Activated CD4-positive, alpha-beta T cell treated with anti-CD3 and anti-CD28 coated beads, Interleukin-2, Interleukin-6, amounts not matched to agents 100 ng/mL and 50 ng/mL, durations not matched to agents 16 hours and 8 hours (primary cell): ENCODE results near the gene HECTD2.
A peak's percentile ranks its signal among the peaks of the same experiment; 100 is the strongest.
"Not testable (repeated sequence)": the region's sequence is repeated elsewhere in the genome, so short reads cannot be mapped to it uniquely, and the experiment has no call there.

ENCODE experiments used
- DNase-seq: peaks from one replicate; pipeline ENCODE4 v3.0.0-alpha.2; 2020

The HECTD2 gene

GRCh38 chr10:91412354-91413087, 2.4 kb downstream of the HECTD2 start:
- no peak for DNase-seq

GRCh38 chr10:91415816-91416215, 5.7 kb downstream of the HECTD2 start:
- DNase-seq, result no peak

GRCh38 chr10:91416339-91416855, 6.3 kb downstream of the HECTD2 start:
- DNase-seq, result no peak

- DNase-seq, result no peak
These were observed 8.3 kb downstream of the HECTD2 start for GRCh38 chr10:91418416-91418815.

- peak; percentile 32 for DNase-seq
These were observed 10.7 kb downstream of the HECTD2 start for GRCh38 chr10:91420868-91421267.

- DNase-seq, result no peak
These were observed 12.8 kb downstream of the HECTD2 start for GRCh38 chr10:91422915-91423314.

GRCh38 chr10:91424016-91424415, 13.9 kb downstream of the HECTD2 start:
- peak; percentile 63 for DNase-seq

- no peak for DNase-seq
These were observed 22.0 kb downstream of the HECTD2 start for GRCh38 chr10:91432175-91432574.

GRCh38 chr10:91433620-91434019, 23.5 kb downstream of the HECTD2 start:
- no peak for DNase-seq

GRCh38 chr10:91434041-91434440, 23.9 kb downstream of the HECTD2 start:
- DNase-seq, result peak; percentile 26

GRCh38 chr10:91435241-91435640, 25.1 kb downstream of the HECTD2 start:
- no peak for DNase-seq

- not testable (repeated sequence) for DNase-seq
These were observed 28.1 kb downstream of the HECTD2 start for GRCh38 chr10:91438228-91438627.

- DNase-seq, result no peak
These were observed 34.4 kb downstream of the HECTD2 start for GRCh38 chr10:91444211-91445182.

GRCh38 chr10:91452063-91452462, 41.9 kb downstream of the HECTD2 start:
- no peak for DNase-seq

- no peak for DNase-seq
These were observed 43.4 kb downstream of the HECTD2 start for GRCh38 chr10:91453535-91453934.

- DNase-seq, result not testable (repeated sequence)
These were observed 45.0 kb downstream of the HECTD2 start for GRCh38 chr10:91455135-91455534.

GRCh38 chr10:91460681-91461080, 50.5 kb downstream of the HECTD2 start:
- no peak for DNase-seq

- DNase-seq, result no peak
These were observed 52.3 kb downstream of the HECTD2 start for GRCh38 chr10:91462423-91462822.

GRCh38 chr10:91464500-91464899, 54.4 kb downstream of the HECTD2 start:
- DNase-seq, result no peak

- no peak for DNase-seq
These were observed 55.1 kb downstream of the HECTD2 start for GRCh38 chr10:91465261-91465660.

GRCh38 chr10:91467114-91467513, 57.0 kb downstream of the HECTD2 start:
- DNase-seq, result no peak

- no peak for DNase-seq
These were observed 61.5 kb downstream of the HECTD2 start for GRCh38 chr10:91471602-91472001.

- no peak for DNase-seq
These were observed 62.8 kb downstream of the HECTD2 start for GRCh38 chr10:91472911-91473310.

GRCh38 chr10:91474009-91474408, 63.9 kb downstream of the HECTD2 start:
- no peak for DNase-seq
